Right cardiac atrium (tissue), 5 donors: ENCODE results near the gene HOMER2. TPM values are rescaled to one million over a fixed set of nuclear protein-coding genes. Genes with fewer than 3 reads are reported as not detected.
"Not testable (repeated sequence)": the region's sequence is repeated elsewhere in the genome, so short reads cannot be mapped to it uniquely, and the experiment has no call there.

ENCODE experiments used
- ATAC-seq, 2 donors: fragments of 200-7000 bp; cut with Tn5 transposase; one replicate each; pipeline versions ENCODE4 v1.8.0 to v1.9.1; 2020; ENCODE audit warnings: moderate library complexity in 2 of 2, mild to moderate bottlenecking in 1 of 2
- DNase-seq, 3 donors: peaks; one replicate each; pipeline ENCODE4 v3.0.0-alpha.2; 2020
- H3K27ac ChIP-seq: one replicate; pipeline ENCODE4 v1.5.1; 2013; ENCODE audit warnings: mild to moderate bottlenecking, low read length, control low read depth, moderate library complexity
- H3K27me3 ChIP-seq: one replicate; pipeline ENCODE4 v1.6.1; 2013; ENCODE audit not compliant: control insufficient read depth, insufficient read depth
- H3K4me1 ChIP-seq: one replicate; pipeline ENCODE4 v1.6.1; 2013; ENCODE audit warnings: low read length; ENCODE audit not compliant: control insufficient read depth, insufficient read depth
- H3K4me3 ChIP-seq: one replicate; pipeline ENCODE4 v1.5.1; 2013; ENCODE audit warnings: low read length, control low read depth
- H3K9me3 ChIP-seq: one replicate; pipeline ENCODE4 v1.6.1; 2013; ENCODE audit warnings: low read length; ENCODE audit not compliant: control insufficient read depth
- WGBS: extraction: QIAGEN DNeasy Blood & Tissue Kit; methylation state at CpG from one replicate; pipeline ENCODE4 v1.1.7; 2013; 5-methylcytosine and 5-hydroxymethylcytosine counted together
- intact Hi-C, 4 donors: fragments of 100-400 bp; cut with DNase I; formaldehyde crosslinking; loops; one replicate each; pipeline versions ENCODE4 v1.11.0 to v1.14.0; 2022 to 2023
- polyA plus RNA-seq: library from polyadenylated mRNA; stranded (reverse); fragments of 200-250 nt; gene quantifications from one replicate; pipeline ENCODE4 v1.2.3, GENCODE V29; 2013
- total RNA-seq, 4 donors: library from RNA; stranded (reverse); fragmentation: NEBNext Ultra II Directional; extraction: Animal tissue kit (Norgen Biotek cat#: 25700); gene quantifications; one replicate each; pipeline ENCODE4 v1.2.1, GENCODE V29; 2021
- donor health status: healthy with polysubstance abuse.
- donor health status: DM: no; HTN: yes; CAD: no.
- donor health status: DM: no; HTN: no; CAD: no.
- donor health status: DM: no; HTN: yes; CAD: no; lungs with severe emphysema.
- donor health status: DM: yes; HTN: yes; CAD: no.

The HOMER2 gene
- total and polyA plus RNA-seq, 5 donors, result 12.1 to 24.4 (median 15.8) TPM

DNA sequence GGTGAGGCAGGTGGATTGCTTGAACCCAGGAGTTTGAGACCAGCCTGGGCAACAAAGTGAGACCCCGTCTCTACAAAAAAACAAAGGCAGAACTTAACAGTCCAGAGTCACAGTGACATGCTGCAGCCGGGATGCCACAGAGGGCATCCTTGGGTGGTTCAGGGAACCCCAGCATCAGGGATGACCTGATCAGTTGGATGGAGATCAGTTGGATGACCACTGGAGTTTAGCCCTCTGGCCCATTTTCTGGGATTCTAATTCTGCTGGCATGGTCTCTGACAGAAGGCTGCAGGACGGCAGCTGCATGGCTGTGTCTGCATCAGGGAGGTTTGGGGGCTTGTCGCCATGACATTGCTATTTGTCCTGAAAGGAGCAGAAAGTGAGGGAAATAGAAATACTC, 123.3 kb downstream of the HOMER2 start:
- H3K4me1 ChIP-seq, result no peaks in the 10 kb centered on the region
- no peaks in the 10 kb centered on the region for H3K27me3 ChIP-seq
- DNase-seq (no peak), ATAC-seq (no peak)
- no peaks in the 10 kb centered on the region for H3K9me3 ChIP-seq
- no peak overlapping the region for H3K4me3 ChIP-seq
- H3K27ac ChIP-seq, result no peak overlapping the region
- WGBS, result 93% methylated on average over 4 of the region's 4 CpGs
- intact Hi-C loops, result no loop called here

DNA sequence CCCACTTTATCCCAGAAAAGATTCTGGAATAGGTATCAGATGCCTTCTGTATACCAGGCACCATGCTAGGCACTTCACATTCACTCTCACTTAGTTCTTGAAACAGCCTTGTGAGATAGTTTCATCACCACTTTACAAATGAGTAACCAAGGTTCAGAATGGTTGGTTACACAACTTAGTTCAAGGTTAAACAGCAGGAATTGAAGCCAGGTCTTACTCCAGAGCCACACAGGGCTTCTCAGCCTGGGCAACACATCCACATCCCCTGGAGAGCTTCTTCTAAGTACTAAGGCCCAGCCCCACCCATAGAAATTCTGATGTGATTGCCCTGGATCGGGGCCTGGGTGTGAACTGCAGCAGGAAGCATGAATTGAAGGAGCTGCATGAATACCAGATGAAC, 124.4 kb downstream of the HOMER2 start:
- no peaks in the 10 kb centered on the region for H3K9me3 ChIP-seq
- H3K4me1 ChIP-seq, result no peaks in the 10 kb centered on the region
- H3K4me3 ChIP-seq, result no peak overlapping the region
- intact Hi-C loops, result no loop called here
- ATAC-seq, result no peak
- WGBS, result 79% methylated on average over 1 of the region's 1 CpG
- no peak overlapping the region for H3K27ac ChIP-seq
- no peaks in the 10 kb centered on the region for H3K27me3 ChIP-seq
- no peak for DNase-seq

DNA sequence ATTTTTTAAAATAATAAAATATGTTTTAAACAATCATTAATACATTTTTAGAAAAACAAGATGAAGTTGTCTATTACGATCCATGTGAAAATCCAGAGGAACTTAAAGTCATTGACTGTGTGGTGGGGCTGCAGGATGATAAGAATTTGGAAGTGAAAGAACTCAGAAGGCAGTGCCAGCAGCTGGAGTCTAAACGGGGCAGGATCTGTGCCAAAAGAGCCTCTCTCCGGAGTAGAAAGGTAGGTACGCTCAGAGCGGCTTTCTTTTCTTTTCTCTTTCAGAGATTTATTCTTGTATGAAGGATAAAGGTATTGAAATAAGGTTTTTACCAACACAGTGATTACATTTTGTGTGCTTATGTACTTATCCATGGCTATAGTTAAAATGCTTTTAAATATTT, 129.5 kb downstream of the HOMER2 start:
- Histone ChIP-seq H3K4me3 (no peak overlapping the region), H3K9me3 (no peaks in the 10 kb centered on the region), H3K27me3 (no peaks in the 10 kb centered on the region), H3K4me1 (no peaks in the 10 kb centered on the region), H3K27ac (no peak overlapping the region)
- intact Hi-C loops, result no loop called here
- DNase-seq (no peak), ATAC-seq (no peak)
- 65% methylated on average over 5 of the region's 5 CpGs for WGBS

DNA sequence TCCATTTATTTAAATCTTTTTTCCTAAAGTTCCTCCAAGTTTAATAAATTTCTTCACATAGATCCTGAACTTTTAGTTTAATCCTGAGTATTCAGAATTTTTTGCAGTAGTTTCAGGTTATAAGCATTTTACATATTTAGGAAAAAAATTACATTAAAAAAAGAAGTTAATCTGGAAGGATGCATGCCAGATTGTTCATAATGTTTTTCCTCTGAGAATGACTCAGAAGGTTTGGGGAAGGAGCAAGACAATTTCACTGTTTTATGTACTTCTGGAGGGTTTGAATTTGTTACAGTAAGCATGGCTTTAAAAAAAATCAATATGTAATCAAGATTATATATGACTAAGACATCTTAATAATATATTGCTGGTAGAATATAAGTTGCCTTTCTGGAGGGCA, 130.7 kb downstream of the HOMER2 start:
- H3K27me3 ChIP-seq, ATAC-seq, H3K4me3 ChIP-seq, H3K4me1 ChIP-seq, intact Hi-C loops, H3K27ac ChIP-seq, H3K9me3 ChIP-seq, DNase-seq: not testable (repeated sequence)

DNA sequence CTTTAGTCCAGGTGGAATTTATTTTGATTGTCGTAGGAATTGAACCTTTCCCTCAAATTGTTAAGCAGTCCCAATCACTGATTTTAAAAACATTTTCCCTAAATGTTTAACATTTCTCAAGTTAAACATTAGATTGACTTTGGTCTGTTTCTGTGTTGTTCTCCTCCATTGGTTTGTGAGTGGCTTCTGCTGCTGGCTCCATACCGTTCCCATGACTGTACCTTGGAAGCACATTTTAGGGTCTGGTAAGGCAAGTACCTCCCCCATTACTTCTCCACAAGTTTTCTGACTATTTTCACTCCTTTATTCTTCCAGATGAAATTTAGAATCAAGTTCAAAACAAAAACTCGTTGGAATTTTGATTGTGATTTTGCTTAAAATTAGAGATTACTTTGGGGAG, 131.1 kb downstream of the HOMER2 start:
- intact Hi-C loops, ATAC-seq, H3K27ac ChIP-seq, H3K9me3 ChIP-seq, H3K4me3 ChIP-seq, H3K27me3 ChIP-seq, H3K4me1 ChIP-seq, DNase-seq: not testable (repeated sequence)
- 81% methylated on average over 3 of the region's 3 CpGs for WGBS

DNA sequence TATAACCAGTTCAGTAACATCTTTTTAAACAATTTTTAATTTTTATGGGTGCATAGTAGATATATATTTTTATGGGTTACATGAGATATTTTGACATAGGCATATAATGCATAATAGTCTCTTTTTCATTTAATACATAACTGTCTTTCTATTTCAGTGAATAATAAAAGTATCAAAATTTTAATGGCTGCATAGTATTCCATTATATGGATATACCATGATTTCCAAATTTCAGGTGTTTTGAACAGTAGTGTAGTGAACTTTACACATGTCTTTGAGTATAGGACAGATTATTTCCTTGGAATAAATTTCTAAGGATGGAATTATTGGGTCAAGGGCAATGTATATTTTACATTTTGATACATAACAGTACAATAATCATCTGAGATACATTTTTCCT, 132.4 kb downstream of the HOMER2 start:
- Histone ChIP-seq H3K4me3 (no peak overlapping the region), H3K4me1 (no peaks in the 10 kb centered on the region), H3K27me3 (no peaks in the 10 kb centered on the region), H3K27ac (no peak overlapping the region), H3K9me3 (no peaks in the 10 kb centered on the region)
- ATAC-seq (no peak), DNase-seq (no peak)
- intact Hi-C loops, result no loop called here

DNA sequence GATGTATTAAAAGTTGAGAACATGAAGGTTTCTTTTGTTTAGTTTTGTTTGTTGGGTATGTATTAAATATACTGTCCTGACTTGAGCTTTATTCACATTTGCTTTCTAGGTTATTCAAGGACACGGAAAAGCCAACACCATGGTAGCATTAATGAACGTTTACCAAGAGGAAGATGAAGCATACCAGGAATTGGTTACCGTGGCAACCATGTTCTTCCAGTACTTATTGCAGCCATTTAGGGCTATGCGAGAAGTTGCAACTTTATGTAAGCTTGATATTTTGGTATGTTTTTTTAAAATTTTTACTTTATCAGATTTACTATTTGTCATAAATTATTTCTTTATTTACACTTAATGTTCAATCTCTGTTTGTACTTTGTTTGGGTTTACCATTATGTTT, 139.5 kb downstream of the HOMER2 start:
- WGBS, result 82% methylated on average over 4 of the region's 4 CpGs
- Histone ChIP-seq H3K4me3 (no peak overlapping the region), H3K9me3 (no peaks in the 10 kb centered on the region), H3K27ac (no peak overlapping the region), H3K4me1 (no peaks in the 10 kb centered on the region), H3K27me3 (no peaks in the 10 kb centered on the region)
- ATAC-seq (no peak), DNase-seq (no peak)
- intact Hi-C loops, result loop anchor here in 1 of 4 donors (10.0 kb wide), 1 partner anchor 58 kb away; no protein-coding TSS in a partner anchor

DNA sequence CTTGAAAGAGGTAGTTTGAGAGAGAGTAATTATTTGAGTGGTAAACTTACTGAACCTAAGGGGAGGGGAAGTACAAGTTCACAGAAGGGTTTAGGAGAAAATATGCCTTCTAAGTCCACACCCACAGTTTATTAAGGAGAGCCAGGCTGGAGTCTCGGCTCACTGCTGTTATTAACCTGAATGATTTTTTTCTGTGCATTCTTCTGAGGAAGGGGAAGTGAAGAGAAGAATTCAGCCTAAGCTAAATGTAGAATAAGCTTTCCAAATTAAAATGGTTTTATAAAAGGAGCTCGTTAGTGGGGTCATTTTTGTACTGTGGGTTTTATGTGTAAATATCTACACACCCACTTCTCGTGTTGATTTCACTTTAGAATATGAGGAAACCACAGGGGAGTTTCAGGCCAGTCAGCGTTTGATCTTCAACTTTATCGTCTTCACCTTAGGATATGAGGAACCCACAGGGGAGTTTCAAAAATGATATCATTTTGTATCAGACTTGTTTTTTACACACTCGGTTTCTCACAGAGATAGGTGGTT, 141.6 kb downstream of the HOMER2 start:
- 2% methylated on average over 6 of the region's 6 CpGs for WGBS
- H3K27me3 ChIP-seq, result no peaks in the 10 kb centered on the region
- ATAC-seq (no peak), DNase-seq (no peak)
- no peaks in the 10 kb centered on the region for H3K4me1 ChIP-seq
- peak overlapping the region; percentile 77 for H3K4me3 ChIP-seq
- H3K9me3 ChIP-seq, result no peaks in the 10 kb centered on the region
- intact Hi-C loops, result loop anchor here in 1 of 4 donors (10.0 kb wide), 1 partner anchor 56 kb away; no protein-coding TSS in a partner anchor
- H3K27ac ChIP-seq, result peak overlapping the region; percentile 70

DNA sequence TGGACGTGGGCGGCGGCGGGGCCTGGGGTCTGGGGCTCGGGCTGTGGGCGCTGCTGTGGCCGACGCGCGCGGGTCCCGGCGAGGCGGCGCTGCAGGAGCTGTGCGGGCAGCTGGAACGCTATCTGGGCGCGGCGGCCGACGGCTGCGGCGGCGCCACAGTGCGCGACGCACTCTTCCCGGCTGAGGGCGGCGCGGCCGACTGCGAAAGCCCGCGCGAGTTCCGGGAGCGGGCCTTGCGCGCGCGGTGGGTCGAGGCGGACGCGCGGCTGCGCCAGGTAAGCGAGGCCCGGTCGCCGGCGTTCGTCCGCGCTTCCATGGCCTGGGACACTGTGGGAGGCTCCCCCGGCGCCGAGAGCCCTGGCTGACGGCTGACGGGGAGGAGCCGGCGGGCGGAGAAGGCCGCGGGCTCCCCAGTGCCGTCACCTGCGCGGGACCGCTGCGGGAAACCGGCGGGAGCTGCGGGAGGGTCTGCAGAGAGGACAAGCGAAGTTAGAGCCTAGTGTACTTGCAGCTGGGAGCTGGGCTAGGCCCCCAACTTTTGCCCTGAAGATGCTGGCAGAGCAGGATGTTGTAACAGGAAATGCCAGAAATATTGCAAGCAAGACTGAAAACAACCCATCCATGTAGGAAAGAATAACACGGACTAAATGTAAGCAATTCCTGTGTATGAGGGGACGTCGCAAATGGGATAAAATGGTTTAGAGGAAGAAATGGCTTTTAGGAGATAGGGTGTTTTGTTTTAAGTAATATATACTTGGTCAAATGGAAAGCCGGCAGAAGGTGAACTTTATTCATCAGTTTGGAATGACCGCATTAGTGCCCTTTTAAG, 142.2 kb downstream of the HOMER2 start:
- DNase-seq, result peak in 2 of 3 donors; percentile 35 to 72
- under 1% methylated on average over 81 of the region's 81 CpGs for WGBS
- intact Hi-C loops, result loop anchor here in 1 of 4 donors (10.0 kb wide), 1 partner anchor 55 kb away; no protein-coding TSS in a partner anchor
- H3K4me1 ChIP-seq, result no peaks in the 10 kb centered on the region
- peak overlapping the region; percentile 96 for H3K27ac ChIP-seq
- no peaks in the 10 kb centered on the region for H3K9me3 ChIP-seq
- peak; percentile 15 to 31 for ATAC-seq
- H3K4me3 ChIP-seq, result peak overlapping the region; percentile 77
- no peaks in the 10 kb centered on the region for H3K27me3 ChIP-seq

DNA sequence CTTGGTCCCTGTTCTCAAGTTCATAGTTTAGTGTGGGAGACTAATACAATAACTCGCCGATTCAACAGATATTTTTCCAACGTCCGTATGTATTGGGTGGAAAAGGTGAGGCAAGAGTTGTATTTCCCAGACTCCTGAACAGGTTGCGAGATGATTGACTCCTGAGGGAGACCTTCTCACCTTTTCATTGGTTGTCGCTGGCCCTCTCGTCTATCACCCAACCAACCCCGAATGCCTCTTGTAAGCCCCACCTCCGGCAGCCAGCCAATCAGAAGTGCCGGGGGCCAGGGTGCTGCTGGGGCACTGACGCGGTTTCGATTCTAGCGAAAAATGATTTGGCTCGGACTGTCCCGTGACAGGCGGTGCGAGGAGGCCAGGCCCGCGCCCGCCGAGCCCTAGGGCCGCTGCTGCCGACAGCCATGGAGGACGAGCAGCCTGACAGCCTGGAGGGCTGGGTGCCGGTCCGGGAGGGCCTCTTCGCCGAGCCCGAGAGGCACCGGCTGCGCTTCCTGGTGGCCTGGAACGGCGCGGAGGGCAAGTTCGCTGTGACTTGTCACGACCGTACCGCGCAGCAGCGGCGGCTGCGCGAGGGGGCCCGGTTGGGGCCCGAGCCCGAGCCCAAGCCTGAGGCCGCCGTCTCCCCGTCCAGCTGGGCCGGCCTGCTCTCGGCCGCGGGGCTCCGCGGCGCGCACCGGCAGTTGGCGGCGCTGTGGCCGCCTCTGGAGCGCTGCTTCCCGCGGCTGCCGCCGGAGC, 143.0 kb downstream of the HOMER2 start, which contains the start of gene WHAMM:
WHAMM (plus strand) TSS at position 321 of the 753 bp plus-strand sequence; CDS start at position 420, 99 bp downstream.
- intact Hi-C loops, result loop anchor here in 2 of 4 donors (10.0 kb wide), 2 partner anchors 55 to 275 kb away; no protein-coding TSS in a partner anchor
- no peaks in the 10 kb centered on the region for H3K4me1 ChIP-seq
- under 1% methylated on average over 67 of the region's 67 CpGs for WGBS
- H3K27ac ChIP-seq, result peak within 1 kb of the TSS; percentile 97
- H3K4me3 ChIP-seq, result peak within 1 kb of the TSS; percentile 77
- H3K27me3 ChIP-seq, result no peaks in the 10 kb centered on the region
- DNase-seq, result peak; percentile 99
- H3K9me3 ChIP-seq, result no peaks in the 10 kb centered on the region
- ATAC-seq, result peak; percentile 98 to 99

DNA sequence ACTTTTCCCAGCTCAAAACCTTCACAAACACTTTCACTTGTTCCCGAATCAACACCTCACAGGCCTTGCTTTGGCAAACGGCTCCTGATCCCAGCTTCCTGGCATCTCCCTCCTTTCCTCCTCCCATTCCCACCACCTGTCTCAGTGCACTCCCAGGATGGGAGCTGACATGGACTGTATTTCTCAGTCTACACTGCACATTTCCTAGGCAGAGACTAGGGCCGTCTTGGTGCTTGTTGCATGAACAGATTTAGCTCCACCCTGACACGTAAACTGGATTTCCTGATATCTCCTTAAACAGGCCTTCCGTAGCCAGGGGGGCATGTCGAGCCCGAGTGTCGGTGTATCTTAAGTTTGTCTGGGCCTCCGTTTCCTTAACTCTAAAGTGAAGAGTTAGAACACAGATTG, 143.9 kb downstream of the HOMER2 start:
- intact Hi-C loops, result loop anchor here in 1 of 4 donors (10.0 kb wide), 1 partner anchor 274 kb away; no protein-coding TSS in a partner anchor
- DNase-seq (no peak), ATAC-seq (no peak)
- Histone ChIP-seq H3K27me3 (no peaks in the 10 kb centered on the region), H3K4me1 (no peaks in the 10 kb centered on the region), H3K9me3 (no peaks in the 10 kb centered on the region), H3K4me3 (no peak overlapping the region), H3K27ac (peak overlapping the region; percentile 97)
- 57% methylated on average over 9 of the region's 9 CpGs for WGBS
